Vagina (tissue), 2 donors: ENCODE results near the gene KIF1B. TPM values are rescaled to one million over a fixed set of nuclear protein-coding genes. Genes with fewer than 3 reads are reported as not detected.

ENCODE experiments used
- DNase-seq, 2 donors: peaks; one replicate each; pipeline ENCODE4 v3.0.0-alpha.2; 2017; ENCODE audit errors: extremely low spot score in 2 of 2
- H3K27ac ChIP-seq: fragments of 200-600 bp; sonication (generic); one replicate; pipeline ENCODE4 v1.5.1; 2019
- H3K27me3 ChIP-seq: fragments of 200-600 bp; sonication (generic); one replicate; pipeline ENCODE4 v1.5.1; 2019
- H3K36me3 ChIP-seq, 2 donors: fragments of 200-600 bp; sonication (generic); one replicate each; pipeline ENCODE4 v1.5.1; 2017 to 2019
- H3K4me1 ChIP-seq: fragments of 200-600 bp; sonication (generic); one replicate; pipeline ENCODE4 v1.5.1; 2019
- H3K4me3 ChIP-seq, 2 donors: fragments of 200-600 bp; sonication (generic); 1 replicate in 1 of 2; 2 replicates in 1 of 2; pipeline ENCODE4 v1.5.1; 2016 to 2019
- H3K9me3 ChIP-seq: fragments of 200-600 bp; sonication (generic); one replicate; pipeline ENCODE4 v1.5.1; 2019
- CTCF ChIP-seq, 3 experiments: fragments of 450-650 bp in 2 of 3; fragments of 200-600 bp in 1 of 3; sonication (generic) in 1 of 3; IDR thresholded peaks; one replicate each; pipeline ENCODE4 v1.5.1; 2017 to 2019; ENCODE audit warnings: antibody characterized with exemption in 3 of 3, mild to moderate bottlenecking in 2 of 3, moderate library complexity in 2 of 3
- POLR2A ChIP-seq, 2 donors: fragments of 450-650 bp; IDR thresholded peaks; one replicate each; pipeline ENCODE4 v1.6.1; 2017; ENCODE audit warnings: antibody characterized with exemption in 2 of 2, mild to moderate bottlenecking in 2 of 2, moderate library complexity in 2 of 2
- POLR2AphosphoS5 ChIP-seq, 2 donors: sonication (generic); formaldehyde crosslinking; IDR thresholded peaks; one replicate each; pipeline ENCODE4 v1.9.0; 2017; ENCODE audit warnings: antibody characterized with exemption in 2 of 2, mild to moderate bottlenecking in 2 of 2, low read depth in 1 of 2; ENCODE audit not compliant: insufficient read depth in 1 of 2
- intact Hi-C: fragments of 100-400 bp; cut with DNase I; formaldehyde crosslinking; loops from one replicate; pipeline ENCODE4 v1.15.1; 2023
- total RNA-seq: library from RNA; depleted of rRNA; stranded (reverse); fragments of >200 nt; gene quantifications from one replicate; pipeline ENCODE4 v1.2.3, GENCODE V29; 2016

The KIF1B gene
- total RNA-seq, 1 donor from 2014 or later, result 45.4 TPM

GRCh38 chr1:10178597-10179405 lies 31.6 kb upstream of the KIF1B start:
- no peaks in the 10 kb centered on the region for H3K27me3 ChIP-seq
- intact Hi-C loops, result no loop called here

GRCh38 chr1:10179406-10180091 lies 30.8 kb upstream of the KIF1B start:
- Histone ChIP-seq H3K9me3 (no peaks in the 10 kb centered on the region), H3K4me1 (no peaks in the 10 kb centered on the region), H3K27ac (no peak overlapping the region), H3K4me3 (no peak overlapping the region), H3K36me3 (peaks cover 0 to 43% of the 10 kb centered on the region in 2 donors), H3K27me3 (no peaks in the 10 kb centered on the region)
- intact Hi-C loops, result loop anchor here (5.0 kb wide), 1 partner anchor 137 kb away; no protein-coding TSS in a partner anchor
- TF ChIP-seq POLR2A (IDR thresholded peaks at IDR 0.05), result no peak
- no peak for TF ChIP-seq POLR2AphosphoS5 (IDR thresholded peaks at IDR 0.05; ENCODE audit: insufficient read depth in 1 of 2, low read depth in 1 of 2)
- no peak for TF ChIP-seq CTCF (IDR thresholded peaks at IDR 0.05)
- no peak for DNase-seq

More at GRCh38 chr1:10178597-10179405, 31.6 kb upstream of the KIF1B start:
- Histone ChIP-seq H3K36me3 (peaks cover 0 to 47% of the 10 kb centered on the region in 2 donors), H3K27ac (no peak overlapping the region), H3K4me3 (no peak overlapping the region), H3K4me1 (no peaks in the 10 kb centered on the region), H3K9me3 (no peaks in the 10 kb centered on the region)
- no peak for DNase-seq
- TF ChIP-seq POLR2A (IDR thresholded peaks at IDR 0.05) (no peak), CTCF (IDR thresholded peaks at IDR 0.05) (no peak), POLR2AphosphoS5 (IDR thresholded peaks at IDR 0.05; ENCODE audit: insufficient read depth in 1 of 2, low read depth in 1 of 2) (no peak)

GRCh38 chr1:10181154-10181553 lies 29.2 kb upstream of the KIF1B start:
- Histone ChIP-seq H3K36me3 (peaks cover 0 to 36% of the 10 kb centered on the region in 2 donors), H3K4me3 (no peak overlapping the region), H3K9me3 (no peaks in the 10 kb centered on the region), H3K27me3 (no peaks in the 10 kb centered on the region), H3K27ac (no peak overlapping the region), H3K4me1 (no peaks in the 10 kb centered on the region)
- intact Hi-C loops, result loop anchor here (5.0 kb wide), 1 partner anchor 139 kb away; no protein-coding TSS in a partner anchor
- no peak for TF ChIP-seq CTCF (IDR thresholded peaks at IDR 0.05)
- TF ChIP-seq POLR2AphosphoS5 (IDR thresholded peaks at IDR 0.05; ENCODE audit: insufficient read depth in 1 of 2, low read depth in 1 of 2), result no peak
- no peak for TF ChIP-seq POLR2A (IDR thresholded peaks at IDR 0.05)
- no peak for DNase-seq

- DNase-seq, result no peak
- H3K9me3 ChIP-seq, result no peaks in the 10 kb centered on the region
- H3K4me1 ChIP-seq, result no peaks in the 10 kb centered on the region
- H3K4me3 ChIP-seq, result no peak overlapping the region
- intact Hi-C loops, result no loop called here
- no peak overlapping the region for H3K27ac ChIP-seq
- peaks cover 0 to 8% of the 10 kb centered on the region in 2 donors for H3K36me3 ChIP-seq
- H3K27me3 ChIP-seq, result no peaks in the 10 kb centered on the region
- TF ChIP-seq POLR2AphosphoS5 (IDR thresholded peaks at IDR 0.05; ENCODE audit: insufficient read depth in 1 of 2, low read depth in 1 of 2), result no peak
- TF ChIP-seq POLR2A (IDR thresholded peaks at IDR 0.05), result no peak
- no peak for TF ChIP-seq CTCF (IDR thresholded peaks at IDR 0.05)
These were observed 24.6 kb upstream of the KIF1B start for GRCh38 chr1:10185759-10186158.
